IPS-15b (cell line): ENCODE data around the gene ASF1B.

Experiments used
- H3K27me3 ChIP-seq: one replicate; pipeline ENCODE4 v1.6.1; 2013; ENCODE audit warnings: low read length; ENCODE audit not compliant: control insufficient read depth, insufficient read depth
- H3K36me3 ChIP-seq: one replicate; pipeline ENCODE4 v1.6.1; 2013; ENCODE audit warnings: low read length; ENCODE audit not compliant: control insufficient read depth, insufficient read depth
- H3K4me1 ChIP-seq: one replicate; pipeline ENCODE4 v1.6.1; 2013; ENCODE audit warnings: mild to moderate bottlenecking, low read length; ENCODE audit not compliant: control insufficient read depth, insufficient read depth
- H3K4me3 ChIP-seq: one replicate; pipeline ENCODE4 v1.5.1; 2013; ENCODE audit warnings: low read depth, low read length
- H3K9ac ChIP-seq: one replicate; pipeline ENCODE4 v1.6.1; 2013; ENCODE audit warnings: low read depth, mild to moderate bottlenecking, low read length
- H3K9me3 ChIP-seq: one replicate; pipeline ENCODE4 v1.6.1; 2013; ENCODE audit warnings: mild to moderate bottlenecking, low read length; ENCODE audit not compliant: control insufficient read depth, insufficient read depth

ASF1B gene

GRCh38 chr19:14101003-14101545 lies 35.3 kb downstream of the ASF1B start:
- H3K4me1 ChIP-seq: no peaks in the 10 kb centered on the region
- H3K36me3 ChIP-seq: peaks cover 6% of the 10 kb centered on the region
- no peak overlapping the region for H3K4me3 ChIP-seq

GRCh38 chr19:14097532-14098151 lies 38.7 kb downstream of the ASF1B start:
- Histone ChIP-seq H3K4me3 (no peak overlapping the region), H3K9ac (no peak overlapping the region), H3K9me3 (no peaks in the 10 kb centered on the region), H3K4me1 (no peaks in the 10 kb centered on the region), H3K27me3 (no peaks in the 10 kb centered on the region), H3K36me3 (peaks cover 2% of the 10 kb centered on the region)

More at GRCh38 chr19:14101003-14101545, 35.3 kb downstream of the ASF1B start:
- Histone ChIP-seq H3K9ac (no peak overlapping the region), H3K27me3 (no peaks in the 10 kb centered on the region), H3K9me3 (no peaks in the 10 kb centered on the region)

- Histone ChIP-seq H3K36me3 (no peaks in the 10 kb centered on the region), H3K27me3 (no peaks in the 10 kb centered on the region), H3K9me3 (no peaks in the 10 kb centered on the region), H3K9ac (no peak overlapping the region), H3K4me3 (no peak overlapping the region), H3K4me1 (no peaks in the 10 kb centered on the region)
Measured at GRCh38 chr19:14096272-14096992, 40.0 kb downstream of the ASF1B start.

GRCh38 chr19:14094854-14095253 lies 41.5 kb downstream of the ASF1B start:
- H3K4me3 ChIP-seq: no peak overlapping the region
- H3K9ac ChIP-seq: no peak overlapping the region
- H3K36me3 ChIP-seq: no peaks in the 10 kb centered on the region
- no peaks in the 10 kb centered on the region for H3K27me3 ChIP-seq
- no peaks in the 10 kb centered on the region for H3K4me1 ChIP-seq
- H3K9me3 ChIP-seq: no peaks in the 10 kb centered on the region

DNA sequence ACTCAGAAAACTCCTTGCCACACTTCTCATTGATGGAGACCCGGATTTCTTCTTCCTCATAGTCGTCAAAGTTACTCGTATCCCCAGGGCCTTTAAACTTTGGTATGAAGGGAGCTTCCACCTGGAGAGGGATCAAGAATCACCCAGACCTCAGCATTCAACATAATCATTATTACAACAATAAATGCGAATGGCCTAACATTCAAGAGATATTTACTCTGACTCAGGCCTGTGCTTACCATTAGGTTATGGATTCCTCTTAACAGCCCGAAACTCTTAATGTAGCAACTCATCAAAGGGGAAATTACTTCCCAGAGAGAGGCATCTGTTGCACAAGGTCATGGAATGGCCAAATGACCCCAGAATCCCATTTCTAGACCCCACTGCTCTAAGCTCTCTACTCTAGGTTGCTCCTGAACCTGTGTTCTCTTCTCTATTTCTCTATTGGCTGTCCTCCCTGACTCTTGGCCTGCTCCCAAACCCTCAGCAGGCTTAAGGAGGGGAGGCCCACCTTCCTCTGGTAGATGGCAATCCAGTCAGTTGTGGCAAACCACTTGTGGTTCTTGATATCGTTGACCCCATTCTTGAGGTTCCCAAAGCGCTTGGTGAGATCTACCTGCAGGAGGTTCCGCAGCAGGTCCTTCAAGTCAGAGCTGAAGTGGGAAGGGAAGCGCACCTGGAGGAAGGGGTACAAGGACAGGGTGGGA lies 43.1 kb downstream of the ASF1B start:
- Histone ChIP-seq H3K9ac (no peak overlapping the region), H3K4me1 (no peaks in the 10 kb centered on the region), H3K27me3 (peaks cover 8% of the 10 kb centered on the region), H3K36me3 (peaks cover 2% of the 10 kb centered on the region), H3K9me3 (no peaks in the 10 kb centered on the region), H3K4me3 (no peak overlapping the region)

- peak overlapping the region; percentile 69 for H3K4me3 ChIP-seq
- H3K4me1 ChIP-seq: no peaks in the 10 kb centered on the region
- no peaks in the 10 kb centered on the region for H3K9me3 ChIP-seq
- peaks cover 2% of the 10 kb centered on the region for H3K36me3 ChIP-seq
- H3K9ac ChIP-seq: peak overlapping the region; percentile 14
- H3K27me3 ChIP-seq: peaks cover 8% of the 10 kb centered on the region
Measured at GRCh38 chr19:14091813-14092462, 44.5 kb downstream of the ASF1B start.

- Histone ChIP-seq H3K9ac (no peak overlapping the region), H3K36me3 (peaks cover 2% of the 10 kb centered on the region), H3K9me3 (no peaks in the 10 kb centered on the region), H3K4me1 (no peaks in the 10 kb centered on the region), H3K4me3 (peak overlapping the region; percentile 69), H3K27me3 (peaks cover 11% of the 10 kb centered on the region)
Measured at GRCh38 chr19:14091081-14091812, 45.1 kb downstream of the ASF1B start.

GRCh38 chr19:14090509-14091080 lies 45.8 kb downstream of the ASF1B start, which contains the start of gene SAMD1:
SAMD1 (minus strand) TSS chr19:14090751.
- H3K9ac ChIP-seq: no peak within 1 kb of the TSS
- peak within 1 kb of the TSS; percentile 69 for H3K4me3 ChIP-seq
- H3K36me3 ChIP-seq: peaks cover 2% of the 10 kb centered on the region
- no peaks in the 10 kb centered on the region for H3K9me3 ChIP-seq
- no peaks in the 10 kb centered on the region for H3K4me1 ChIP-seq
- peaks cover 13% of the 10 kb centered on the region for H3K27me3 ChIP-seq

GRCh38 chr19:14089662-14090508 lies 46.5 kb downstream of the ASF1B start:
- no peaks in the 10 kb centered on the region for H3K9me3 ChIP-seq
- peaks cover 2% of the 10 kb centered on the region for H3K36me3 ChIP-seq
- peaks cover 16% of the 10 kb centered on the region for H3K27me3 ChIP-seq
- no peak overlapping the region for H3K9ac ChIP-seq
- peak overlapping the region; percentile 60 for H3K4me3 ChIP-seq
- H3K4me1 ChIP-seq: no peaks in the 10 kb centered on the region

GRCh38 chr19:14089412-14089661 lies 47.1 kb downstream of the ASF1B start:
- H3K4me3 ChIP-seq: peak overlapping the region; percentile 60
- H3K9ac ChIP-seq: no peak overlapping the region
- peaks cover 18% of the 10 kb centered on the region for H3K27me3 ChIP-seq

More at GRCh38 chr19:14089412-14089661, 47.1 kb downstream of the ASF1B start:
- Histone ChIP-seq H3K36me3 (peaks cover 2% of the 10 kb centered on the region), H3K9me3 (no peaks in the 10 kb centered on the region), H3K4me1 (no peaks in the 10 kb centered on the region)
